NCI-H510A treated with DMSO at 0.1 percent for 48 hours (cell line): Measurements from ENCODE around the gene CAMTA1.

Experiments
- DNase-seq: peaks from one replicate; lab custom pipeline; 2025; lab: John Stamatoyannopoulos, UW

Gene CAMTA1

DNA sequence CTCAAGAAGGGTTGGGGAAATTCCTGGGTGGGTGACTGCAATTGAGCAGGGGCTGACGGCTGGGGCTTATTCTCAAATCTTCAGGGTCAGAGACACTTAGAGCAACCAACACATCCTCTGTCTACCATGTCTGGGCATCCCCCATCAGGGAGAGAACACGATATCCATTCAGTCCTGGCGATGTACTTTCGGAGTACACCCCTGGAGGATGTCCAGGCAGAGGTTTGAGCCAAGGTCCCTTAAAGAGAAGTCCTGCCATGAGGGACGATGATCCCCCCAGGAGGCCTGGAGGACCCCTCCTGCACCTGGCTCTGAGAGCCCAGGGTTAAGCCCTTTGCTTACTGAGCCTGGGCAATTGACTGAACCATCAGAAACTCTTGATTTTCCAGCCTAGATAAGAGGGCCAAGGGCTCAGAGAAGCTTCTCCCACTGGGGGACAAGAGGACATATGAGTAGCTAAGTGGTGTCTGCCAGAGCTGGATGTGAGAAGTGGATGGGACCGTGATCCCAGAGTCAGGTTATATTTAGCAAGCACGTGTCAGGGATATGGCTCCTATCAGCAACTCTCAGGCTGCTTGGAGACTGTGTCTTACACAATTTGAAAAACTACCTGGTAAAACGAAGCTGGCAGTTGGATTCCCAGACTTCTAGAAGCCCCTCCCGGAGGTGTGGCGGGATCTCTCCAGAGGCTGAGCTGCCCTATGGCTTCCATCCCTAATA, 732.5 kb downstream of the CAMTA1 start:
- DNase-seq: no peak

DNA sequence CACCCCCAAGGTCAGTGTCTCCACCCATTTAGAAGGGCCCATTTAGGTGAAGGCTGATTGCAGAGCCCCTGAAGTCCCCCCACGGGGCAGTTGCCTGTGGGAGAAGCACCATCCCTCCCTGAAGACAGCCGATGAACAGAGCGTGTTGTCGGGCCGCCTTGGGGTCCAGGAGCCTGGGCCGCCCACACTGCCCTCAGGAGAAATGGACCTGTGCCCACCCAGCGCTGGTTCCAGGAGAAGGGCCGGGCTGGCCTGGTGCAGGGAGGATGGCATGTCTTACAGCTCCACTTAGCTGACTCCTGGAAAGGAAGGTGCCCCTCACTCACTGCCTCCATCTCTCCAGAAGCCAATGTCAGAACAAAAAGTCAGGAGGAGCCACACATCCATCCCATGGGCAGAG, 733.2 kb downstream of the CAMTA1 start:
- no peak for DNase-seq

DNA sequence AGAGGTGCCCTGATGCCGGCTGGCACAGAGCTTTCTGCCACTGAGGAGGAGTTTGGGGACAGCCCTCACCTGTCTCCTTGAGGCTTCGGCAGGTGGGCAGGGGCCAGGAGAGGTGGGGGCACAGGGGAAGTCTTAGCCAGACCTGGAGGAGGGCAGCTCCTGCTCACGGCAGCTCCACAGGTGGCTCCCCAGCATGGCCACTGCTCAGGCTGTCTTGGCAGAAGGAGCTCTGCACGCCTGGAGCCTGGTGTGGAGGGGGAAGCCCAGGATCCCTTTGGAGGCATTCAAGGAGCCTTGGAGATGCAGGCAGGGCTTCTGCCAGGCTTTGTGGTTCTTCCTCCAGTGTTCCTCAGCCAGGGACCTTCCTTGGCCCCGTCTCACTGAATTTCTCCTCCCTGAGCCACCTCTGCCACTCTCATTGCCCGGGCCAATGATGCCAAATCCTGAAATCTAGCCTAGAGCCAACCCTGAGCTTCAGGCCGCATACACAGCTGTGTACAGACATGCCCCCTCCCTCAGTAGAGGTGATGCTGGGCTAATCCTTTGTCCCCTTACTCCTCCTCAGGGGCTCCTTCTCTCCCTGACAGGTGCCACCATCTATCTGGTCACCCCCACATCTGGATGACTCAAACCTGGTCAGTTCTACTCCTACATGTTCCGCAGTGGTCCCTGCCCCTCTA, 734.1 kb downstream of the CAMTA1 start:
- no peak for DNase-seq

DNA sequence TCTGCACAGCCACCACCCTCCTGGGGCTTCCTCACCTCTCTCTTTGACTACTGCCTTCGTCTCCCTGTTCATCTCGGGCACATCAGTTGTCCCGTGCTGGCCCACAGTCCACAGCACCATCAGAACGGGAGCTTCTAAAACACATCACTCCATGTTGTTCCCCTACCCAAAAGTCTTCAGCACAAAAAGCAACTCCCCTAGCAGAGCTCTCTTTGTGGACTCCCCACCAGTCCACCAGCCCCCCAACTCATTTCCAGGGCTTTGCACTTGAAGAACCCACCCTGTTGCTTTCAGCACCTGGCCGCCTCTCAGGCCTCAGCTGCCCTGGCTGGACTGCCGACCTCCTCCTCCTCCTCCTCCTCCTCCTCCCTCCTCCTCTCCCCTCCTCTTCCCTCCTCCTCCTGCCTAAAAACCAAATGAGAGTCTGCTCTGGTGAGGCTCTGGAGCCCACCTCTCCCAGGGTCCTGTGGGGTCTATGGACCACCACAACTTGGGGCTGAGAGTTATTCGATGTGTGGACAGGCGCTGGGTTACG, 734.7 kb downstream of the CAMTA1 start:
- no peak for DNase-seq

DNA sequence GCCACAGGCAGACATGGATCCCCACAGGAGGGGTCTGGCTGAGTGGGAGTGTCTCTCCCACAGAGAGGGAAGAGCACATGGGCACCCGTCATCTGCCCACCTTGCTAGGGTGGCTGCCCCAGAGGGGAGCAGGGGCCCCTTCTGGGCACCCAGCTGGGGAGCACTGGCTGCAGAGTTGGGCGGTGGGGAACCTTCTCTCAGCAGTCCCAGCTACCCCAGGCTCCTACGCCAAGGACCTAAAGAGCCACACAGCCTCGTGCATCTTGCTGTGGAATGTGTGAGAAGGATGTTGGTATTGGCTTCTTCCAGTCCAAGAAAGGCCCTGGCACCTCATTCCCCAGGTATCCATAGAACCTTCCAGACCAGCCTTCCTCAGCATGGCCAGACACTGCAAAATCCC, 735.2 kb downstream of the CAMTA1 start:
- no peak for DNase-seq

DNA sequence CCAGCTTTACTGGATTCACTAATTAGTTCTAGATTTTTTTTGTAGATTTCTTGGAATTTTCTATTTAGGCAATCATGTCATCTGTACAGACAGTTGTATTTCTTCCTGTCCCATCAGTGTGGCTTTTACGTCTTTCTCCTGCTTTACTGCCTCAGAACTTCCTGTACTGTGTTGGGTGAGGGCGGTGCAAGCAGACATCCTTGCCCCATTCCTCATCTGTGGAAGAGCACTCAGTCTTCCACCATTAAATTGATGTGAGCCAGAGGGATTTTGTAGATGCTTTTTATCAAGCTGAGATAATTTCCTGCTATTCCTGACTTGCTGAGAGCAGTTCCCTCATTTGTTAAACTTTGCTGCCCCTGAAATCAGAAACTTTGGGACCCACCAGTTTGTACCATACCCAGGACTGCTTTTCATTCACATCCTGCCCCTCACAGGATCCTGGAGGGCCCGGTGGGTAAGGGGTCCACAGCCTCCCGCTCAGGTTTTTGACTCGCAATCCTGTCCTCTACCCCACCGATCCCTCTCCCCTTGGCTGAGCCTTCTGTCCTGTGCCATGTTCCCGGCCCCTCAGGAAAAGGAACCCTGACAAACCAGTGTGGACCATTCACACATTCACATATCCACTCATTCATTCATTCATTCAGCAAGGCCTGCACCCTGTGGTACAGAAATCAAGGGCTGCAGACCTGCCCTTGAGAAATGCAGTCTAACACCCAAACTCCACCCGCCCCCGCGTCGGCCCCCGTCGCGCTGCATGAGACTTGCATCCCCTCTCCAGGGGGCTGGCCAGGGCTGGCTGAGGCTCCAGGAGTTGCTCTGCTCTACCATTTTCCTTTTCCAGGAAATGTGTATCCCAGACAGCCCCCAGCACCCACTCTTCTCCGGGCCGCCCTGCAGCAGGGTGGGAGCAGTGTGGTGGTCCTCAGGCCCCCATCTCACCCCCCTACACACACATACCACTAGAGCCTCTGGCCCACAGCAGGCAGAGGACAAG, 739.4 kb downstream of the CAMTA1 start:
- DNase-seq: no peak

DNA sequence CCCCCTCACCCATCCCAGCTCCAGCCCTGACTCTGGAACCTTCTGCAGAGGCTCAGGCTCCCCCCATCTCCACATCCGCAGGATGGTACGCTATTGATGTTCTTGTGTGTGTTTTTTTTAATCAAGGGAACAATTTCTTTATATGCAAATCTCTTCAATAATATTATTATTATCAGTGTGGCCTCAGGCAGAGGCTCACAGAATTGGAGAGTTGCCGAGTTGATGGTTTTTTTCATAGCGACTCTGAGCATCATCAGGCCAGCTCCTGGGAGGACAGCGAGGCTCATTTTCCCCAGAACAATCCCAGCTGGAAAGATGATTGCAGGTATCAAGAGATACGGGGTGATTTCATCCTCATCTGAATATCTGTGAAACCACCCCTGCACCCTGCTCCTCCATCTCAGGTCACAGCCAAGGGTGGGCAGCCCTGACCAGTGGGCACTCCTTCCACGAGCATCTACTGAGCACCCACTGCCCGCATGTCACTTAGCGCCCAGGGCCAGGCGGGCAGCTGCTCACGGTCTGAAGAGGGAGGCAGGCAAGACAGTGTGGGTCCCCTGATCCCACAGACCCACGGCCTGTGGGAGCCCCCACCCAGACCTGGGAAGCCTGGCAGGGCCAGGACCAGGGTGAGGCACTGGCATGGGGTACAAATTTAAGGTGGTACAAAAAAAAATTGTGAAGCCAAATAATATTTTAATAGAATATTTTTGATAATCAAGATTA, 740.2 kb downstream of the CAMTA1 start:
- no peak for DNase-seq

DNA sequence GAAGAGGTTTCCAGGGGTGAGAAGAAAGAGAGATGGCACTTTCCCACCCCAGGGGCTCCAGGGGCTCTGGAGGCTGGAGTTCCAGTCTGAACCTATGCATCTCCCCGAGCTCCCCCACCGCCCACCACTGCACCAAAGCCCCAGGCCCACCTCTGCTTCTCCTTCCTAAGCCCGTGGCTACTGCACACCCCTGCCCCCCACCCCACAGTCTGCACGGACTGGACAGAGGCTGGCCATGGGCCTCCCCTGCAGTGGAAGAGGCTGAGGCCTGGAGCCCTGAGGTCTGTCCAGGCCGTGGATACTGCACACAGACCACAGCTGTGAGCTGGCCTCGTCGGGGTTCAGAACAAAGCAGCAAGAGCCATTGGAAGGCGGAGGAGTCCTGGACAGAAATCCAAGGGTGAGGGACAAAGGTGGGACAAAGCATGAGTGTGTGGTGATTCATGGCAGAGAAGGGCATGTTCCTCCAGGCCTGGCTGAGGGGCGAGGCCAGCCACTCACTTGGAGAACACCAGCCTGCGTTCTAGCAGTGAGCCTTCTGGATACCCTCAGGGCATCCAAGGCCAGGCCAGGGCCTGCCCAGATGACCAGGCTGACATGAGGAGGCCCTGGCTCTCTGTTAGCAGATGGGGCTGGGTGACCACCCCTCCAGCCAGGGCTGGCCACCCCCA, 741.1 kb downstream of the CAMTA1 start:
- no peak for DNase-seq

- DNase-seq: no peak
These were observed 741.8 kb downstream of the CAMTA1 start for GRCh38 chr1:7526867-7527732.

DNA sequence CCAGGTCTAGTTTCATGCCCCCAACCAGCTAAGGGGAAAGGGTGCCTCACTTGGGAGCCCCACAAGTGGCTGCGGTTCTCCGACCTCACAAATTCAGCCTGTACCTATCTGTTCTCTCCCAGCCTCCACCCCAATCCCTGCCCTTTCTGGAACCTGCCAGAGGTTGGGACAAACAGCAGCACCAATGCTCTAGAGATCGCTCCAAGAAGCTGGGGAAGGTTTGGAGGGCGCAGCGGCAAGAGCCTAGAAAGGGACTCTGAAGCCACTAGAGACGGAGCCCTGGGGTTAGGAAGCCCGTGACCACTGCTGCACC, 742.4 kb downstream of the CAMTA1 start:
- DNase-seq: no peak

DNA sequence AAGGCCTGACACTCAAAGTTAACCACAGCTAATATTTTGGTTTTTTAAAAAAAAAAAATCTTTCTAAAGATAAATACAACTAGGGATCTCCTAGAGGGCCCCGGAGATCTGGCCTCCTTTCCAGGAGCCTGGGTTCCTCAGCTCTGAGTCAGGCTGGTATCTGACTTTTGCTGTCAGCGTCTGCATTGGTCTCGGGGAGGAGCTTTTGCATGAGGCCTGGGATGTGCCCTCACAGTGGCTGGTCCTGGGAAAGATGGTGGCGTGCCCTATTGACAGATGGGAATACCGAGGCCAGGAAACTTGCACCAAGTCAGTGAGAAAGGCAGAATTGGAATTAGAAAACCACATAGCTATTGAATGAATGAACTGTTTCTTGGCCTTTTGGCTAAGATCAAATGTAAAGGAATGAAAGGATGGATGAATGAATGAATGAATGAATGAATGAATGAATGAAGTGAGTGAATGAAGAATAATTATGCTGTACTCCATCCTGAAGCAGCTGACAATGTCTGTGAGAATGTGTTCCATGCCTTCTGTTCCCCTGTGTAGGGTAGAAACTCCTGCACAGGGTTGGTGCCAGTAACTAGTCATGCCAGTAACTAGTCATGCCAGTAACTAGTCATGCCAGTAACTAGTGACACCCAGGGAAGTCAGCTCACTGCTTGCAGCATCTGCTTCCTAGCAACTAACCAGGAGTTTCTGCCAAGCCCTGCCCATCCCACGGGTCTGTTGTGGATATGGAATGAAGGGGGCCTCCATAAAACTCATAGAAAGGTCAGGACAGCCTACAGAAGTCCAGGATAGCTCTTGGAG, 743.3 kb downstream of the CAMTA1 start:
- no peak for DNase-seq

DNA sequence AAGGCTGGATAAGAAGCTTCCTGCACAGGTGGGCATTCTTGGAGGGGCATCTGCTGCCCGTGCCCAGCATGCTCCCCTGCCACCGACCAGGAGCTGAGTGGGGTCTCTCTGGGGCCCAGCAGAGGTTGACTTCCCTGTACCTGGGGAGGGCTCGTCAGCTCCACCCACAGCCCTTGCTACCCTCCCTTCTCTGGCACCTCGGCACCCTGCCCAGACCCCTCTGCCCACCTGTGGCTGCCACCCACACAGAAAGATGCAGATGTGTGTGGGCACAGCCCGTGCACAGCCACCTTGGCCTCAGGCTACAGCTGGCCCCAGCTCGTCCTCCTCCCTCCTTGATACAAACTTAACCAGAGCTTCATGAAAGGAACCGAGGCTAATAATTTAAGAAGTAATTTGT, 744.7 kb downstream of the CAMTA1 start:
- no peak for DNase-seq

GRCh38 chr1:7531562-7532340, 746.5 kb downstream of the CAMTA1 start:
- no peak for DNase-seq

GRCh38 chr1:7533006-7533405, 747.8 kb downstream of the CAMTA1 start:
- no peak for DNase-seq

- no peak for DNase-seq
These were observed 749.0 kb downstream of the CAMTA1 start for GRCh38 chr1:7534061-7534825.

DNA sequence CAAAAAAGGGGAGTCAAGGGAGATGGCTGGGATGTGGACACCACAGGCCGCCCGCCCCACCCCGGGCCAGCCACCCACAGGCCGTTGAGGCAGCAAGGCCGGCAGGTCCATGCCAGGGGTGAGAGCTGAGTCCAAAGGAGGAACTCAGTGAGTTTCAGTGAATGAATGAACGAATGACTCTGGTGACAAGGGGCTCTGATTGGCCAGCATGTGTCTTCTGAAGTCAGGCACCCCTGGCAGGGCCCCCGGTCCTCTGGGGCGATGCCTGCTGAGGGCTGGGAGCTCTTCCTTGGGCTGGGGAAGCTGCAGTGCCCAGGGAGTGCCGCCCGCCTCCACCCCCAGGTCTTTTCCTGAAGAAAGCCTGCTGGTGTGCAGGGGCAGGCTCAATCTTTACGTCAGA, 749.8 kb downstream of the CAMTA1 start:
- DNase-seq: no peak

DNA sequence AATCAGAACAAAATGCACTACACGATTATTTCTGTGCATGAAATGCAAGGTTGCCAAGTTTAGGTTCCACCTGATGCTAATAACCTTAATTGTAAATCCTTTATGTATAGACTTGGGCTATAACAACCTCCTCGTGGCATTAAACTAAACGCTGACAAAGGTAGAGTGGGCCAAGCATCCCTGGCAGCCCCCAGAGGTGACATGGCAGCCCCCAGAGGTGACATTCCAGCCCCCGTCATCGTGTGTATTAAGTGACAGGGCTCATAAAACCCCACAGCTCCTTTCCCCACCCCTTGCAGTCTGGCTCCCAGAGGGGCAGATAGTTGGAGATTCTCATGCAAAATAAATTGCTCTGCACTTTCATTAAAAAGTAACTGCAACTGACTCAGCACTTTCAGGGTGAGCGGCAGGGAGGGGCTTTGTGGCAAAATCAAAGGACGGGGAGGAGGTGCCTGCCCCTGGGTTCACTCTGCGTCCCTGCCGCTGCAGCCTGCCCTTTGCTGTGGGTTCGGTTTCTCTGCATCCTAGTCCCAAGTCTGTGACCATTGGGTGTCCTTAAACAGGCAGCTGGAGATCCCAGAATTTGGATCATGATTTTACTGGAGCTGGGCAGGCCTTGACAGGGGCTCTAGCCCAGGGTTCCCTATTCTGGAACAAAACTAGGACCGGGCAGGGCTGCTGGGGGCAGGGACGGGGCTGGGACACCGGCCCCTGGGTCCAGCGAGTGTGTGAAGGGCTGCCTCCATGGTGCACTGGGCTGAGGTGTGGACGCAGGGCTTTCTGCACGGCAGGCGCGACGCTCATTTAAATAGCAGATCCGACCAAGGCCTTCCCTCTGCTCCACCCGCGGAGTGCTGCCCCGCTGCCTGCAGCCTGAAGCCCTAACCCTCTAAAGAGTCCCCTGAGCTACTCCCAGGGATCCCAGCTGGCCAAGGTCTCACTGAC, 751.0 kb downstream of the CAMTA1 start:
- DNase-seq: no peak
